ENCODE results near the gene TBKBP1.

The TBKBP1 gene

DNA sequence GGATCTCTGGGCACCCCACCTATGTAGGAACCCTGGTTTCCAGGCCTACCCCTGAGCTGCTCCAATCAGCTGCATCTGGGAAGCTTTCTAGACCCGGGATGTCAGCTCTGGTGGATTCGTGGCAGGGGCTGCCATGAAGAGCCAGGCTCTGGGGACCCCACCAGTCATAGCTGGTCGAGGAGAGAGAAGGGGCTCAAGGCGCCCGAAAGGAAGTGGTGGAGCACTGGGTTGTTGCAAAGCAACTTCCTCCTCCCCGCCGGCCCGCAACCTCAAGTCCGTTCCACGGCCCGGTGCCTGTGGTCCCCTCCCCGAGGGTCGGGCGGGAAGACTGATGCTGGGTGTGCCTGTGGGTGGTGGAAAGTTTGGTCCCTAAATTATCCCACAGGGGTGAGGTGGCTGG, 10.2 kb downstream of the TBKBP1 start:
- WGBS (ENCODE audit: extremely low coverage, insufficient coverage, insufficient read length): no CpG with 5 or more reads among the region's 14 CpGs
- no peaks in the 10 kb centered on the region for H3K4me1 ChIP-seq (ENCODE audit: control insufficient read depth in 1 of 2, insufficient read depth in 2 of 2, low read length in 2 of 2)
- peaks cover 0 to 6% of the 10 kb centered on the region in 2 experiments for H3K36me3 ChIP-seq (ENCODE audit: control insufficient read depth in 1 of 2, insufficient read depth in 2 of 2, low read length in 2 of 2)
- H4K8ac ChIP-seq (ENCODE audit: low read depth, low read length): no peak overlapping the region
- no peak overlapping the region for H3K4me3 ChIP-seq (ENCODE audit: low read depth, low read length)
- H3K79me1 ChIP-seq (ENCODE audit: low read length): no peaks in the 10 kb centered on the region
- no peak overlapping the region for H2BK12ac ChIP-seq (ENCODE audit: low read length)
- no peaks in the 10 kb centered on the region for H3K79me2 ChIP-seq (ENCODE audit: control insufficient read depth, insufficient read depth, low read length, poor library complexity)
- no peak overlapping the region for H3K4ac ChIP-seq (ENCODE audit: low read depth, low read length)
- no peak overlapping the region for H3K14ac ChIP-seq (ENCODE audit: low read length)
- H2AFZ ChIP-seq (ENCODE audit: insufficient read depth, low read length, poor library complexity): no peak overlapping the region
- no peak for DNase-seq
- no peak overlapping the region for H2BK5ac ChIP-seq (ENCODE audit: low read depth, low read length, poor library complexity)
- H3K18ac ChIP-seq (ENCODE audit: low read length): no peak overlapping the region
- no peak overlapping the region for H2BK120ac ChIP-seq (ENCODE audit: insufficient read depth, low read length, poor library complexity)
- H3K27ac ChIP-seq (ENCODE audit: low read depth, low read length): no peak overlapping the region
- H4K91ac ChIP-seq (ENCODE audit: low read depth, low read length): no peak overlapping the region
- H3K27me3 ChIP-seq (ENCODE audit: insufficient read depth, low read length): no peaks in the 10 kb centered on the region
- no peak overlapping the region for H3K23ac ChIP-seq (ENCODE audit: low read length)
- no peak overlapping the region for H4K12ac ChIP-seq (ENCODE audit: low read depth, low read length)
- H3K4me2 ChIP-seq (ENCODE audit: low read length): no peak overlapping the region
- no peaks in the 10 kb centered on the region for H3K9me3 ChIP-seq (ENCODE audit: insufficient read depth, low read depth, low read length)
- H3K9ac ChIP-seq (ENCODE audit: low read length): no peak overlapping the region
- H2AK5ac ChIP-seq (ENCODE audit: low read length): no peak overlapping the region

DNA sequence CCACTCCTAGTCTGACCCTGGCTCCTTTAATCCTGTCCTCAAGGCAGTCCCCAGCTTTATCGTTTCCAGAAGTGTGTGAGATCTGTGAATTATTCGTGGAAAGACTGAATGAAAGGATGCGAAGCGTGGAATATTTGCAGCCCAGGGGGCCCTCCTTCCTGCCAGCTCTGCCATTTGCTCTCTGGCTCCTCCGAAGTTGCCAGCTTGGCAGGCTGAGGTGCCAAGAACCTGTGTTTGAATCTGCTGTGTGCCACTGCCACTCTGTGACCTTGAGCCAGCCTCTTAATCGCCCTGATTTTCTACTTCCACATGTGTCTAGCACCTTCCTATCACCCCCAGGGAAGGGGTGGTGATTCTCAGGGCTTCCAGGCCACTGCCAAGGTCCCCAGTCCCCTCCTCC, 10.8 kb downstream of the TBKBP1 start:
- H3K4me3 ChIP-seq (ENCODE audit: low read depth, low read length): no peak overlapping the region
- H3K79me2 ChIP-seq (ENCODE audit: control insufficient read depth, insufficient read depth, low read length, poor library complexity): no peaks in the 10 kb centered on the region
- H3K18ac ChIP-seq (ENCODE audit: low read length): no peak overlapping the region
- H2AFZ ChIP-seq (ENCODE audit: insufficient read depth, low read length, poor library complexity): no peak overlapping the region
- peaks cover 0 to 4% of the 10 kb centered on the region in 2 experiments for H3K36me3 ChIP-seq (ENCODE audit: control insufficient read depth in 1 of 2, insufficient read depth in 2 of 2, low read length in 2 of 2)
- H3K9ac ChIP-seq (ENCODE audit: low read length): no peak overlapping the region
- no CpG with 5 or more reads among the region's 6 CpGs for WGBS (ENCODE audit: extremely low coverage, insufficient coverage, insufficient read length)
- no peak overlapping the region for H4K12ac ChIP-seq (ENCODE audit: low read depth, low read length)
- no peak overlapping the region for H3K4ac ChIP-seq (ENCODE audit: low read depth, low read length)
- H3K23ac ChIP-seq (ENCODE audit: low read length): no peak overlapping the region
- H3K27me3 ChIP-seq (ENCODE audit: insufficient read depth, low read length): no peaks in the 10 kb centered on the region
- DNase-seq: no peak
- H3K4me2 ChIP-seq (ENCODE audit: low read length): no peak overlapping the region
- H2AK5ac ChIP-seq (ENCODE audit: low read length): no peak overlapping the region
- H2BK5ac ChIP-seq (ENCODE audit: low read depth, low read length, poor library complexity): no peak overlapping the region
- no peak overlapping the region for H3K27ac ChIP-seq (ENCODE audit: low read depth, low read length)
- H3K79me1 ChIP-seq (ENCODE audit: low read length): no peaks in the 10 kb centered on the region
- no peak overlapping the region for H2BK120ac ChIP-seq (ENCODE audit: insufficient read depth, low read length, poor library complexity)
- H3K14ac ChIP-seq (ENCODE audit: low read length): no peak overlapping the region
- no peaks in the 10 kb centered on the region for H3K4me1 ChIP-seq (ENCODE audit: control insufficient read depth in 1 of 2, insufficient read depth in 2 of 2, low read length in 2 of 2)
- no peak overlapping the region for H2BK12ac ChIP-seq (ENCODE audit: low read length)
- no peaks in the 10 kb centered on the region for H3K9me3 ChIP-seq (ENCODE audit: insufficient read depth, low read depth, low read length)
- no peak overlapping the region for H4K91ac ChIP-seq (ENCODE audit: low read depth, low read length)
- H4K8ac ChIP-seq (ENCODE audit: low read depth, low read length): no peak overlapping the region

DNA sequence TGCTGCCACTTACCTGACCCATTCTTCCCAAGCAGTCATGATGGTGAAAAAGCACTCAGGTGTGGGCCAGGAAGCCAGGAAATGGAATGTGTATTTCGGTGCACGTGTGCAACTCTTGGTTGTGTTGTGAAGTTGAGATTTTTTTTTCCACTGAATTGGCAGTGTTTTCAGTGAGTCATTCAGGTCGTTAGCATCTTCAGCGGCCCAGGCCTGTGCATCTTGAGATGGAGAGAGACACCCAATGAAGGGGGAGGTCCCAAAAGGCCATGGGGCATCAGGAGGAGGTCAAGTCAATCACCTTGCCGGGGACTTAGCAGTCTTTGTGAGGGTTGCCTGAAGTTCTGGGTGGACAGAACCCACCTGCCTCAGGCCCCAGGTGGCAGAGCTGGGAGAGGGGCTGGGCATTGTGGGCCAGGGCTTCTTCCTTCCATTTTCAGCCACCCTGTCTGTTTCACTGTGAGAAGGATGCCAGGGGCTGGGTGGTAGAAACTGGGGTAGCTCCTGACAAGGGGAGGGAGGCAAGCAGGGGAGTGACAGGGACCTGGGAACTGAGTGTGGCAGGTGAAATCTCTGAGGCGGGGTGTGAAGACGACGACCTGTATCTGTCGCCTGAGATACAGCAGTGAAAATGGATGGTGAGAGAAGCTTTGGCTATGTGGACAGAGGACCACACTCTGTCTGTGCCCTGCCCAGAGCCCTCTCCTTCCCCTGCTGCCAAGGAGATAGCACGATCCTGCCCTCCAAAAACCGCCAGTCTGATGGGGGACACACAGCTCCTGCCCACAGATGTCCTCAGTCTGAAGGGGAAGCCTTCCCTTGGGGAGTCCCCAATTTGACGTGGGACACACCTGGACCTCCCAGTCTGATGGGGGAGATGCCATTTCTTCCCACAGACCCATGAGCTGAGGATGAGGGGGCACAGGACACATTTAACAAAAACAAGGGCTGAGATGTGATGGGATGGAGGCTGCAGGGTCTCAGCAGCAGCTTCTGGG, 11.9 kb downstream of the TBKBP1 start:
- Histone ChIP-seq H3K36me3 (ENCODE audit: control insufficient read depth in 1 of 2, insufficient read depth in 2 of 2, low read length in 2 of 2) (peaks cover 3 to 7% of the 10 kb centered on the region in 2 experiments), H4K8ac (ENCODE audit: low read depth, low read length) (no peak overlapping the region), H3K9ac (ENCODE audit: low read length) (no peak overlapping the region), H3K79me2 (ENCODE audit: control insufficient read depth, insufficient read depth, low read length, poor library complexity) (no peaks in the 10 kb centered on the region), H2BK120ac (ENCODE audit: insufficient read depth, low read length, poor library complexity) (no peak overlapping the region), H3K27me3 (ENCODE audit: insufficient read depth, low read length) (no peaks in the 10 kb centered on the region), H3K18ac (ENCODE audit: low read length) (no peak overlapping the region), H4K12ac (ENCODE audit: low read depth, low read length) (no peak overlapping the region), H2AFZ (ENCODE audit: insufficient read depth, low read length, poor library complexity) (no peak overlapping the region), H3K4me1 (ENCODE audit: control insufficient read depth in 1 of 2, insufficient read depth in 2 of 2, low read length in 2 of 2) (no peaks in the 10 kb centered on the region), H2AK5ac (ENCODE audit: low read length) (no peak overlapping the region), H3K4me2 (ENCODE audit: low read length) (no peak overlapping the region), H3K27ac (ENCODE audit: low read depth, low read length) (no peak overlapping the region), H4K91ac (ENCODE audit: low read depth, low read length) (no peak overlapping the region), H3K14ac (ENCODE audit: low read length) (no peak overlapping the region), H2BK12ac (ENCODE audit: low read length) (no peak overlapping the region), H3K4me3 (ENCODE audit: low read depth, low read length) (no peak overlapping the region), H2BK5ac (ENCODE audit: low read depth, low read length, poor library complexity) (no peak overlapping the region), H3K23ac (ENCODE audit: low read length) (no peak overlapping the region), H3K9me3 (ENCODE audit: insufficient read depth, low read depth, low read length) (no peaks in the 10 kb centered on the region), H3K4ac (ENCODE audit: low read depth, low read length) (no peak overlapping the region), H3K79me1 (ENCODE audit: low read length) (no peaks in the 10 kb centered on the region)
- no peak for DNase-seq
- WGBS (ENCODE audit: extremely low coverage, insufficient coverage, insufficient read length): no CpG with 5 or more reads among the region's 12 CpGs

- no CpG with 5 or more reads among the region's 4 CpGs for WGBS (ENCODE audit: extremely low coverage, insufficient coverage, insufficient read length)
- H4K8ac ChIP-seq (ENCODE audit: low read depth, low read length): no peak overlapping the region
- no peak overlapping the region for H4K12ac ChIP-seq (ENCODE audit: low read depth, low read length)
- no peak overlapping the region for H3K23ac ChIP-seq (ENCODE audit: low read length)
- no peak overlapping the region for H3K27ac ChIP-seq (ENCODE audit: low read depth, low read length)
- H3K14ac ChIP-seq (ENCODE audit: low read length): no peak overlapping the region
- H4K91ac ChIP-seq (ENCODE audit: low read depth, low read length): no peak overlapping the region
- no peaks in the 10 kb centered on the region for H3K4me1 ChIP-seq (ENCODE audit: control insufficient read depth in 1 of 2, insufficient read depth in 2 of 2, low read length in 2 of 2)
- no peaks in the 10 kb centered on the region for H3K27me3 ChIP-seq (ENCODE audit: insufficient read depth, low read length)
- no peak overlapping the region for H2BK120ac ChIP-seq (ENCODE audit: insufficient read depth, low read length, poor library complexity)
- H3K9me3 ChIP-seq (ENCODE audit: insufficient read depth, low read depth, low read length): no peaks in the 10 kb centered on the region
- H3K18ac ChIP-seq (ENCODE audit: low read length): no peak overlapping the region
- H3K36me3 ChIP-seq (ENCODE audit: control insufficient read depth in 1 of 2, insufficient read depth in 2 of 2, low read length in 2 of 2): peaks cover 3 to 7% of the 10 kb centered on the region in 2 experiments
- H3K4ac ChIP-seq (ENCODE audit: low read depth, low read length): no peak overlapping the region
- no peak overlapping the region for H3K4me3 ChIP-seq (ENCODE audit: low read depth, low read length)
- no peaks in the 10 kb centered on the region for H3K79me1 ChIP-seq (ENCODE audit: low read length)
- no peak overlapping the region for H2BK5ac ChIP-seq (ENCODE audit: low read depth, low read length, poor library complexity)
- H3K9ac ChIP-seq (ENCODE audit: low read length): no peak overlapping the region
- no peak overlapping the region for H3K4me2 ChIP-seq (ENCODE audit: low read length)
- no peak overlapping the region for H2AK5ac ChIP-seq (ENCODE audit: low read length)
- H2BK12ac ChIP-seq (ENCODE audit: low read length): no peak overlapping the region
- no peak overlapping the region for H2AFZ ChIP-seq (ENCODE audit: insufficient read depth, low read length, poor library complexity)
- DNase-seq: no peak
- H3K79me2 ChIP-seq (ENCODE audit: control insufficient read depth, insufficient read depth, low read length, poor library complexity): no peaks in the 10 kb centered on the region
Observed at GRCh38 chr17:47707056-47707804, 13.3 kb downstream of the TBKBP1 start.
